Activated B cell treated with CpG ODN at 0.5 μM for 24 hours (primary cell): Measurements from ENCODE around the gene GABBR2. TPM values are rescaled to one million over a fixed set of nuclear protein-coding genes. Genes with fewer than 3 reads are reported as not detected.

Experiments used
- ATAC-seq: fragments of 200-7000 bp; cut with Tn5 transposase; one replicate; pipeline ENCODE4 v1.10.0; 2021; ENCODE audit warnings: low read depth, mild to moderate bottlenecking, moderate library complexity
- CTCF ChIA-PET: fragments of 350-600 bp; sonication (Branson Sonifier 250); formaldehyde crosslinking; loops from one replicate; lab custom pipeline; 2021; ENCODE audit warnings: antibody characterized with exemption; lab: Charles Lee
- POLR2A ChIA-PET: fragments of 350-600 bp; sonication (Branson Sonifier 250); formaldehyde crosslinking; loops from one replicate; lab custom pipeline; 2021; ENCODE audit warnings: antibody characterized with exemption; lab: Charles Lee
- DNase-seq: peaks from one replicate; pipeline ENCODE4 v3.0.0; 2022
- H3K27ac Mint-ChIP-seq: one replicate; pipeline ENCODE4 v1.8.0; 2020; ENCODE audit warnings: mixed read lengths
- H3K27me3 Mint-ChIP-seq: one replicate; pipeline ENCODE4 v1.8.0; 2021; ENCODE audit warnings: mixed read lengths
- H3K36me3 Mint-ChIP-seq: one replicate; pipeline ENCODE4 v1.8.0; 2021; ENCODE audit warnings: low read depth, mixed read lengths
- H3K4me1 Mint-ChIP-seq: one replicate; pipeline ENCODE4 v1.8.0; 2021; ENCODE audit warnings: mixed read lengths
- H3K4me3 Mint-ChIP-seq: one replicate; pipeline ENCODE4 v1.8.0; 2020; ENCODE audit warnings: mild to moderate bottlenecking, mixed read lengths
- H3K9me3 Mint-ChIP-seq: one replicate; pipeline ENCODE4 v1.8.0; 2020; ENCODE audit warnings: mixed read lengths
- CTCF ChIP-seq: fragments of 200-600 bp; IDR thresholded peaks from one replicate; pipeline ENCODE4 v1.8.0; 2022; ENCODE audit warnings: antibody characterized with exemption, mild to moderate bottlenecking
- intact Hi-C: fragments of 100-400 bp; cut with micrococcal nuclease; formaldehyde crosslinking; loops from one replicate; pipeline ENCODE4 v1.15.1; 2024
- total RNA-seq: library from RNA; stranded (reverse); gene quantifications from 2 replicates; pipeline ENCODE4 v1.2.3, GENCODE V29; 2022

The GABBR2 gene
- total RNA-seq, 1 donor from 2014 or later = not detected

- no peak for TF ChIP-seq CTCF
- Mint-ChIP-seq H3K9me3 (no peaks in the 10 kb centered on the region), H3K27ac (no peak overlapping the region), H3K36me3 (peaks cover 8% of the 10 kb centered on the region), H3K4me1 (peaks cover 9% of the 10 kb centered on the region), H3K27me3 (peaks cover 2% of the 10 kb centered on the region), H3K4me3 (no peak overlapping the region)
- no peak for DNase-seq
- POLR2A ChIA-PET = no interaction called here
- CTCF ChIA-PET = interaction anchor here (0.6 to 2.1 kb wide), 2 partner anchors 192 to 337 kb away, joined by 4 read pairs; no protein-coding TSS in a partner anchor
- intact Hi-C loops = loop anchor here (5.0 kb wide), 2 partner anchors 172 to 1842 kb away; partner anchors contain the start of gene ZNF367
- no peak for ATAC-seq
Measured at GRCh38 chr9:98259791-98260190, 448.9 kb downstream of the GABBR2 start.

GRCh38 chr9:98256756-98257155 lies 452.0 kb downstream of the GABBR2 start:
- ATAC-seq (no peak), DNase-seq (no peak)
- TF ChIP-seq CTCF = no peak
- intact Hi-C loops = loop anchor here (1.0 to 5.0 kb wide), 4 partner anchors 169 to 1839 kb away; partner anchors contain the start of genes TDRD7 and ZNF367
- Mint-ChIP-seq H3K27me3 (no peaks in the 10 kb centered on the region), H3K27ac (peak overlapping the region; percentile 99), H3K9me3 (no peaks in the 10 kb centered on the region), H3K36me3 (peaks cover 8% of the 10 kb centered on the region), H3K4me3 (peak overlapping the region; percentile 98), H3K4me1 (peaks cover 13% of the 10 kb centered on the region)
- ChIA-PET POLR2A (interaction anchor here (0.6 to 3.3 kb wide), 25 partner anchors 9 to 623 kb away, joined by 3 to 47 read pairs (median 6); partner anchors contain the start of genes ANP32B, NANS, NCBP1 and TRIM14), CTCF (interaction anchor here (0.6 to 3.0 kb wide), 5 partner anchors 52 to 624 kb away, joined by 3 to 16 read pairs (median 5); partner anchors contain the start of genes ANP32B, TRMO and TSTD2)

GRCh38 chr9:98255578-98256296 lies 453.0 kb downstream of the GABBR2 start, which contains the start of gene TBC1D2:
Gene TBC1D2, minus strand, starts transcription at chr9:98255649. Its CDS starts 108 bp downstream, at chr9:98255541.
- Mint-ChIP-seq H3K4me3 (peak within 1 kb of the TSS; percentile 98), H3K4me1 (peaks cover 13% of the 10 kb centered on the region), H3K27ac (peak within 1 kb of the TSS; percentile 99), H3K9me3 (no peaks in the 10 kb centered on the region), H3K27me3 (no peaks in the 10 kb centered on the region), H3K36me3 (peaks cover 8% of the 10 kb centered on the region)
- intact Hi-C loops = loop anchor here (1.0 to 5.0 kb wide), 11 partner anchors 63 to 1838 kb away; partner anchors contain the start of genes ANP32B, CORO2A, NANS and NCBP1
- DNase-seq (peak; percentile 98), ATAC-seq (peak; percentile 90)
- ChIA-PET CTCF (interaction anchor here (0.8 to 3.0 kb wide), 6 partner anchors 8 to 333 kb away, joined by 3 to 16 read pairs (median 6); partner anchors contain the start of genes ANP32B and TRMO), POLR2A (interaction anchor here (0.6 to 3.3 kb wide), 21 partner anchors 14 to 623 kb away, joined by 3 to 47 read pairs (median 7); partner anchors contain the start of genes ANP32B, NANS, NCBP1 and TRIM14)
- no peak for TF ChIP-seq CTCF

GRCh38 chr9:98255061-98255577 lies 453.6 kb downstream of the GABBR2 start:
- no peak for TF ChIP-seq CTCF
- Mint-ChIP-seq H3K4me1 (peaks cover 13% of the 10 kb centered on the region), H3K27me3 (no peaks in the 10 kb centered on the region), H3K4me3 (peak overlapping the region; percentile 98), H3K27ac (peak overlapping the region; percentile 65), H3K36me3 (peaks cover 8% of the 10 kb centered on the region), H3K9me3 (no peaks in the 10 kb centered on the region)
- no peak for DNase-seq
- no peak for ATAC-seq
- ChIA-PET POLR2A (interaction anchor here (0.6 to 3.3 kb wide), 17 partner anchors 13 to 622 kb away, joined by 3 to 47 read pairs (median 7); partner anchors contain the start of genes ANP32B, NANS, NCBP1 and TRIM14), CTCF (interaction anchor here (1.2 to 3.0 kb wide), 5 partner anchors 8 to 332 kb away, joined by 3 to 16 read pairs (median 7); partner anchors contain the start of genes ANP32B and TRMO)
- intact Hi-C loops = loop anchor here (1.0 to 5.0 kb wide), 9 partner anchors 62 to 1838 kb away; partner anchors contain the start of genes ANP32B, CORO2A, NANS and NCBP1
